Middle frontal gyrus (tissue), 1 donor: Measurements from ENCODE around the gene BCL11B.

Experiments used
- DNase-seq: peaks from one replicate; pipeline ENCODE4 v3.0.0-alpha.2; 2015; ENCODE audit warnings: low spot score; ENCODE audit errors: extremely low spot score

Gene BCL11B

DNA sequence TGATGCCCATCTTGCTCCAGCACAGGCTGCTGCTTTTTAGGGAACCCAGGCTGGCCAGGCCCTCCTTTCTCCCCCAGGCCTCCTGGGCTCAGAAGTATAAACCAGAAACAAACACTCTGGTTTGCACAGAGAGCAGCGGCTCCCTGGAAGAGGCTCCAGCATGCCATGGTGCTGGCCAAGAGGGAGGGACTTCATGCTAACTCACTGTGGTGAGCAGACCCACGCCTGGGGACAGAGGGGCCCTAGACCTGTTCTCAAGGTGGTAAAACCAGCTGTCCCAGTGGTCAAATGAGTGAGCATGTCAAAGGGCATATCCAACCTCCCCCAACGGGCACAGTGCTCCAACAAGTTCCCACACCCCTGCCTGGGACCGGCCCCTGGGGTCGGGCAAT, 15.5 kb downstream of the BCL11B start:
- DNase-seq = no peak

- no peak for DNase-seq
These were observed 16.1 kb downstream of the BCL11B start for GRCh38 chr14:99255621-99256482.

DNA sequence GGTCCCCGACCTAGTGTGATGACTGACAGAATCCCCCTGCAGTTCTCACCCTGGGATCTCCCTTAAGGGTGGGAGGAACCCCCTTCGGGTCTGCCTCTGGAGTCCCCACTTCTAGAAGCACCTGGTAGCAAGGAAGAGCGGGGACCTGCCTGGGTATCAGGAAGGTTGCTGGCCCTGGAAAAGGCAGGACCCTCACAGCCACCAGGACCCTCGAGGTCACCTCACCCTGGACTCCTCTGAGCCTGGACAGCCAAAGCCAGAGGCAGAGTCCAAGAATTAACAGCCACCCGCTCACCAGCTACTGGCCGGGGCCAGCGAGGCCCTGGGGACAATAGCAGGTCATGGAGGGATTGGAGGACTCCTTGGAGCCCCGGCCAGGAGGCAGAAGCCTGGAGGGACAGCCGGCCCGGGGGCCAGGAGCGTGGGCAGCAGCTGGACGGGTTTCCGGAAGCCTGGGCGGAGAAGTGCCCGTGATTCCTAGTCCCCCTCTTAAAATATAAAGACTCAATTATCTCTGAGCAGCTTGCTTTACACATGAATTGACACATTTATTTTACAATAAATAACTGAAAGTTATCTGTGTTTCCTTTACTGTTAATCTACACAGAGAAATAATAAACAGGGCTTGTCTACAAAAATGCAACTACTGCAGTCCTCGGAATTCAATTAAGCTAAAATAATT, 17.5 kb downstream of the BCL11B start:
- DNase-seq = no peak

DNA sequence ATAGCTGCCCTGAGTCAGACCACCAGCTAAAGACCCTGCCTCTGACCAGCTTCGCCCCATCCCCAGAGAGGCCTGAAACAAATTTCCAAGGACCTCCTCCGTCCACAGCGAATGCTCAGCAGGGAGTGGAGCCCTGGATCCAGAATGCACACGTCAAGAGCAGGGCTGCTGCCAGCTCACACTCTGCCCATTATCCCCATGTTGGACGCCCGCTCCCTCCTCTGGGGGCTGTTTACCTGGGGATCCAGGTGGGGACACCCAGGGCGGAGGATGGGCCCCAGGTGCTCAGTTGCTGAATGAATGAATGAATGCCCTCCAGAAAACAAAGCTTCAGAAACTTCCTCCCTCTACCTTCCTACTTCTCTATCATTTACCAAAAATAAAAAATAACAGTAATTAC, 18.1 kb downstream of the BCL11B start:
- no peak for DNase-seq

- no peak for DNase-seq
These were observed 18.8 kb downstream of the BCL11B start for GRCh38 chr14:99252940-99253868.

- DNase-seq = no peak
These were observed 19.5 kb downstream of the BCL11B start for GRCh38 chr14:99252443-99252939.

DNA sequence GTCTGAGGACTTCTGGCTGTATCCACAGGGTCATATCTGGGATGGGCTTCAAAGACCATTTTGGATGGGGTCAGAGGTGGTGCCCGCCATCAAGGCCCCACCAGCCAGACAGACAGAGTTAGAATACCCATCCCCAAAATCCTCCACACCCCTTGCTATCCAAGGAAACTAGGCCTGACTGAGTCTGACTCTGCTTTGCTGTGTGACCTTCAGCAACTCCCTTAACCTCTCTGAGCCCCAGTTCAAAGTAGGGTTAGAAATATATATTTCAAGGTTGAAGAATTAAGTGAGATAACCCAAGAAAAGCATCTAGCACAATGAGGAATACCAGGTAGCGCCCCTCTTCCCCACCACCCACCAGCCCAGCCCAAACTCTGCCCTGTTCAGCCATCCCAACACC, 20.3 kb downstream of the BCL11B start:
- no peak for DNase-seq

DNA sequence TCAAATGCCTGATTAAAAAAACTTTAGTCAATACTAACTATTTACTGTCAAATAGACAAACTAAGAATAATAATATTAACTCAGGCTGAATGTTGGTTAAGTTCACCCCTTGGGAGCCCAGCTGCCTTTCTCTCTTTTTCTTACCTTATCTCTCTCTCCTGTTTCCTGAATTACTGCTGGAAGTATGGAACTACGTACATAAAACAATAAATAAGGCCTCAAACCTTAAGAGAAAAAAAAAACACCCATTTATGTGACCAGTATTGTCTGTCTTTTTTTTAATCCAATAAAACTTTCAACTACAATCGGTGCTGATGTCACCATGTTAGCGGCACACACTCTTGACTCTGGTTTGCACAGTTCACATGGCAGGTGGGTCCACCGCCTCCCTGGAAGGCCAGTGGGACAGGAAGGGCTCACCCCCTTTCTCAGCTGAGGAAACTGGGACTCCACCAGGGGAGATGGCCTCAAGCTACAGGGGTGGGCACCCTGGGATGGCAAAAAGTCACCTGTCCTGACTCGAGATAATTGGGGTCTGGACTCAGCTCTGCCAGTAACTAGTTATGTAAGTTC, 21.3 kb downstream of the BCL11B start:
- DNase-seq = no peak

DNA sequence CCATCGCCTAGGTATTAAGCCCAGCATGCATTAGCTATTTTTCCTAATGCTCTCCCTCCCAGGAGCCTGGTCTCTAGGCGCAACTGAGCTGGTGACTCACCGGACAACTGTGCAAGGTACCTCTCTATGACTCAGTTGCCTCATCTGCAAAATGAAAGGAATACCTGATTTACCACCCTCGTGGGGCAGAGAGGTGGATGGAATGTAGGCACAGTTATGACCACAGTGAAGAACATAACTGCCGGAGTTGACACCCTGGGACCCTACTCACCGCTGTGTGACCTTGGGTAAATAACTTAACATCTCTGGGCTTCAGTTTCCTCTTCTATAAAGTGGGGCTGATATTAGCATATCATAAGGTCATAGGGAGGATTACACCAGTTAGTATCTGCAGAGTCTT, 22.6 kb downstream of the BCL11B start:
- DNase-seq = no peak

- no peak for DNase-seq
These were observed 23.2 kb downstream of the BCL11B start for GRCh38 chr14:99248761-99249171.

GRCh38 chr14:99247772-99248171, 24.2 kb downstream of the BCL11B start:
- DNase-seq = no peak

DNA sequence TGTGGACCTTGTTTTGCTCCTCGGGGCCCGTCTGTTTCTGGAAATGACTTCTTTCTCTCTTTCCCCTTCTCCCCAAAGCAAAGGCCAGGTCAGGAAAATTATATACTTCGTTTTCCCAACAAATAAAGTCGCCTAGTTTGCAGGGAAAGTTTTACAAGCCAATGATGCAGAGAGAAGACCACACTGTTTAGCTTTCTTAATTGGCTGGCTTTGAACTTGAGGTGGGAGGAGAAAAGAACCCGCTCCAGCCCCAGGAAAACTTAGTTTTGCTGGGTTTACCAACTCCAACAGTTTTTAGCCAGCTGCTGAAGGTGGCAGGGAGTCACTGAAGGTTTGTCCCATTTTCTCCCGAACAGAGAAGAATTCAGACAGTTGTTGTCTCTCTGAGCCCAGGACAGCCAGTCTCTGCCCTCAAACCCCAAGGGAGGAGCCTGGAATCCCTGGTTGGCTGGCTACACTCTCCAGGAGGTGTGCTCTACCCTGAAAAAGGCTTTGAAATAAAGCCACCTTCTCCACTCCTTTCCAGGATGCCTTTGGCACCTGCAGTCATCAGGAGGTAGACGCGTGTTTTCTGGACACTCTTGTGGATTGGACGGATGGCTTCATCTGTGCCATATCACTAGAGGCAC, 24.8 kb downstream of the BCL11B start:
- no peak for DNase-seq

DNA sequence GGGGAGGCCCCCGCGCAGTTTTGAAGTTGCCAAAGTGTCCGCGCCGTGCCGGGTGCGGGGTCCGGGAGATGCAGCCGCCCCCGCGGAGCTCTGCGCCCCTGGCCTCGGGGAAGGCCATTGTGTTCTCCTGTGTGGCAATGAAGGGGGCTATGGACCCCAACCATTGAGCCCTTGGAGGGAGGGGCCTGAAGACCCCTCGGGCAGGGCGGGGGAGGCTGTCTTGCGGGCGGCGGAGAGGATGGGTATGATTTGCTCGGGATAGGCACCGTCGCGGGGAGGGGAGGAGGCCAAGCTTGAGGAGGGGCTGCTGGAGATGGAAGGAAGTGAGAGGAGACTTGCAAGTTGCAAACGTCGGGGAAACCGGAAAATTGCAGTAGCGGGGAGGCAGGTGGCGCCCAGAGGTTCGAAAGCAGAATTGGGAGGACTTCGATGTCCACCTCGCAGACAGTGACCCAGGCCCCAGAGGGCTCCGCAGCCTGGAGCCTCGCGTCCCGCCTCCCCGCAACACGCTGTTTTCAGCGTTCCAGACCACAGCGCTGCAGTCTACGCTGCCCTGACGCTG, 25.4 kb downstream of the BCL11B start:
- DNase-seq = no peak

DNA sequence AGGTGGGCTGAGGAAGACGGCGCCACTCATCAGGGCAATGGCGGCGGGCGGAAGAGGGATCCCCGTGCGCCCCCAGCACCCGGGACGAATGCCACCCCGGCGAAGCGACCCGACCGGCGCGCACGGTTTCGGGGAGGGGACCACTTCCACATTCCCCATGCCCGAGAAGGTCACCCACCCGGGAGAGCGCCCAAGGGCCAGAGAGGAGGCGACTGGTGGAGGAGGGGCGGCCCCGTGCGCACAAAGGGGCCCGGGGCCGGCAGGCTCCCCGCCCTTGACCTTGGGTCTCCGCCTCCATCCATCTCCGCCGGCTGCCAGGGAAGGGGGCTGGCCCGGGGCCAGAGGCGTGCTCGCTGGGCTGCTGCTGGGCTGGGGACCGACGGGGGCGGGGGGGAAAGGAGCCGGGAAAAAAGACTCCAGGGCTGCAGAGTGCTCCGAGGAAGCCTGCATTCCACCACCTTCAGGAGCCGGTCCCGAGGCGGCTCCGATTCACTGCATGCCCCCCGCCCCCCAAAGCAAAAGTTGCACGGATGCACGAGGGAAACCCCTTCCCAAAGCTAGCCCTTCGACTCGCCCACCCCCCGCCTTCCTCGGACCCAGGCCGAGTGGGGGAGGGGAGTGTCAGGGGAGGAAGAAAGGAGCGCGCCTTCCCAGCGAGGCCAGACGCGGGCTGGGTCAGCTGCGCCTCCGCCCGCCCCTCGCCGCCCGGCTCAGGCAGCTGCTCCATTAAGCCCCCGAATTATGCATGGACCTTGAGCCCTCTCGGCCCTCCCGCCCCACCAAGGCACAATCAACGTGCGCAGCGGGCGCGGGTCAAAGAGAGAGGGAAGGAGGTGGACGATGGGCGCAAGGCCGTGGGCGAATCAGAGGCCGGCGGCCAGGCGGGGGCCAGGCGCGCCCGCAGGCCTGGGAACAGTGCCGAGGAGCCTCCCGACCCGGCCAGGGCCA, 26.2 kb downstream of the BCL11B start:
- DNase-seq = no peak

DNA sequence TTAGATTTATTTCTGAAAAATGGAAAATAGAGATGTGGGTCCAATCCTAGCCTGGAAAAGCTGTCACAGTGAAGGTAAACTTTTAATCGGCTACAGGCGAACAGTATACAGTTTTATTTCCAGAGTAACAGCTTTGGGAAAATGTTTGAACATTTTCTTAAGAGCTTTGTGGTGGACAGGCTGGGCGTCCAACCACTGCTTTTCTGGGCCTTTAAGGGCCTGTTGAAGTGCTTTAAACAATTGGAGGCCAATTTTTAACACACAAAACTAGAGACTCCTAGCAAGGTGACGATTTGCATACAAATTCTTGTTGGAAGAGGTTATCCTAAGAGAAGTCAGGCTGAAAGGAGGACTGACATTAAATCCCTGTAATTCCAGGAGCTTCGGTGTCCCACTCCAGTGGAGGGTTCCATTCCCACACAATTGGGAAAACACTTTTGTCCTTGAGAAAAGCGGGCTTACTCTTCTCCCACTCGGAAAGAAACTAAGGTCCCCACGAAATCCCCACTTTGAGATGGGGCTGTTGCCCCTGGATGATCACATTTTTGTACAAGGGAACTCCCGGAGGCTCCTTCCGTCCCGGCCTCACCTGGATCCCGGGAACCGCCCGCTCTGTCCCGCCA, 26.9 kb downstream of the BCL11B start:
- DNase-seq = no peak

DNA sequence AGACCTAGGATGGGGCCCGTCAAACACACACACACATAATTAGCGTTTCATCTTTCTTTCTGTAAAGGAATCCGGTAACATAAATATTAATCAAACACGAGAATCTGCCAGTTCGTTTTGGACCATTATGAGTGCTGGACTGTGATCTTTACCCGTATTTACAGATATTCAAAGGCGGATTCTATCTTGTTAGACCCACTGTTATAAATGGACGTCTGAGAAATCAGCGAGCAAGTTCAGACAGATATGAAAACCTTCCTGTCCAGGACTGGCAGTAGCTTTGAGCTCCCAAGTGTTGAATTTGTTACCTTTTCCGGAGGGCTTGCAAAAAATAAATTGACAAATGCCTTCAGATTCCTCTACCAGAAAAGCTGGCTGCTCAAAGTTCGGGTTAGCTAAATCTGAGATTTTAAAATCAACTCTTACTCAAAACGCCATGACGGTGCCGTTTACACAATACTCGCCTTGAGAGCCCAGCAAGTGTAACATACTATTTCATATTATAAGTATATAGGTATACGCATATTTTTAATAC, 27.6 kb downstream of the BCL11B start:
- DNase-seq = no peak

GRCh38 chr14:99242816-99243721, 28.9 kb downstream of the BCL11B start:
- no peak for DNase-seq

- no peak for DNase-seq
These were observed 29.8 kb downstream of the BCL11B start for GRCh38 chr14:99242238-99242637.
